Head of caudate nucleus (tissue), 42 donors: Measurements from ENCODE around the gene MARVELD2.
A peak's percentile ranks its signal among the peaks of the same experiment; 100 is the strongest.
"Not testable (repeated sequence)": the region's sequence is repeated elsewhere in the genome, so short reads cannot be mapped to it uniquely, and the experiment has no call there.

Experiments
- DNase-seq, 42 donors: peaks; one replicate each; pipeline versions ENCODE4 v3.0.0 to v3.0.0-alpha.2; 2020 to 2021; ENCODE audit warnings: mixed read lengths in 7 of 42
- intact Hi-C: fragments of 100-400 bp; cut with DNase I; formaldehyde crosslinking; loops from one replicate; pipeline ENCODE4 v1.15.0; 2022

MARVELD2 gene

DNA sequence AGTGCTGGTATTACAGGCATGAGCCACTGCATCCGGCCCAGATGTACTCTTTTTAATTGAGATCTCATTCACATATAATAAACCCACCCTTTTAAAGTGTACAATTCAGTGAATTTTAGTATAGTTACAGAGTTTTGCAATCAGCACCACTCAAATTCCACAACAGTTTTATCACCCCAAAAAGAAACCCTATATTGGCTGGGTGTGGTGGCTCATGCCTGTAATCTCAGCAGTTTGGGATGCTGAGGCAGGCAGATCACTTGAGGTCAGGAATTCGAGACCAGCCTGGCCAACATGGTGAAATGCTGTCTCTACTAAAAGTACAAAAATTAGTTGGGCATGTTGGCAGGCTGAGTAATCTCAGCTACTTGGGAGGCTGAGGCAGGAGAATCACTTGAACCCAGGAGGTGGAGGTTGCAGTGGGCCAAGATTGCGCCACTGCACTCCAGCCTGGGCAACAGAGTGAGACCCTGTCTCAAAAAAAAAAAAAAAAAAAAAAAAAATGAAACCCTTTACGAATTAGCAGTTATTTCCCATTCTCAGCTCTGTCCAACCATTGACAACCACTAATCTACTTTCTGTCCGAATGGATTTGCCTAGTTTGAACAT, 20.5 kb downstream of the MARVELD2 start:
- DNase-seq, intact Hi-C loops: not testable (repeated sequence)

DNA sequence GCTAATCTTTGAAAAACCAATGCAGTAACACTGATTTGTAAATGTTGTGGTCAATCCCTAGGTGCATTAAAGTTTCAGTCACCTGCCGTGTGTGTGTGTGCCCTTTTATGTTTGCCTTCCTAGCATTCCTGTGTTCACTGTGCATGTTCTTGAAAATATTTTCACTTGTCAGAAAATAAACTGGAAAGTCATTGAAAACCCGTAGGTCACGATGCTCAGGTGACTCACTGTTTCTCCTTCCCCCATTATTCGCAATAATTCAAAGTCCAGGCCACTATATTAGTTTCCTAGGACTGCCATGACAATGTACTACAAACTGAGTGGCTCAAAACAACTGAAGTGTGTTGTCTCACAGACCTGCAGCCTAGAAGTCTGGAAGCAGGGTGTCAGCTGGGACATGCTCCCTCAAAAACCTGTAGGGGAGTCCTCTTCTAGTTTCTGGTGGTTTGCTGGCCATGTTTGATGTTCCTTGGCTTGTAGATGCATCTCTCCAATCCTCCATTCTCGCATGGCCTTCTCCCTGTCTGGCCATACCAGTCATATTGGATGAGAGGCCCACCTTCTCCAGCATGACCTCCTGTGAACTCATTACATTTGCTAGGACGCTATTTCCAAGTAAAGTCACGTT, 29.3 kb downstream of the MARVELD2 start:
- intact Hi-C loops: no loop called here
- DNase-seq: no peak

DNA sequence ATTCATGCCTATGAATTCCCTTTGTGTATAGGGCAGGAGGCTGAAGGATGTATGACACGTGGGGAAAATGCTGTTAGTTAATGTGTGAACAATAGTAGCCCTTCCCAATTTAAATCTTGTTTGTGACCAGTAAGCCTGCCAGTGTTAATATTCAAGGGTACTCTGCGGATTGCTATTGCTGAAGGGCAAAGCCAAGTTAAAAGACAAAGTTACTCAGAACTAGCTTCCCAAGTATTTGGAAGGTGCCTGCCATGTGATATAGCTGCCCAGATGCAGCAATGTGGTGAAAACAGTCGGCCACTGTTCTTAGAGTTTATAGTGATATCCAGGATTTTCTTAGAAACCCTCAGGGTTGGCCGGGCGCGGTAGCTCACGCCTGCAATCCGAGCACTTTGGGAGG, 34.6 kb downstream of the MARVELD2 start:
- peak in 1 of 42 donors; percentile 5 for DNase-seq
- intact Hi-C loops: no loop called here

DNA sequence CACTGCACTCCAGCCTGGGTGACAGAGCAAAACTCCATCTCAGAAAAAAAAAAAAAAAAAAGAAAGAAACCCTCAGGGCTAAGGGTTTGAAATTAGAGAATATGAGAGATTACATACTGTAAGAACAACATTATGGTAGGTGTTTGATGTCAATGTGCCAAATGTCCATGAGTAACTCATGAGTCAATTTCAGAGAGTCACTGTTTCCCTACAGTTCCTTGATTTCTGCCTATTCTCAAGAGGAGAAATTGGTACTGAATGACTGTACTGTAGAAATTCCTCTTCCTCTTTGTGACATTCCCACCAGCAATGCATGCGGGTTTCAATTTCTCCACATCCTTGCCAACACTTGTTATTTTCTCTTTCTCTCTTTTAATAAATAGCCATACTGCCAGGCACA, 35.2 kb downstream of the MARVELD2 start:
- intact Hi-C loops: no loop called here
- no peak for DNase-seq

DNA sequence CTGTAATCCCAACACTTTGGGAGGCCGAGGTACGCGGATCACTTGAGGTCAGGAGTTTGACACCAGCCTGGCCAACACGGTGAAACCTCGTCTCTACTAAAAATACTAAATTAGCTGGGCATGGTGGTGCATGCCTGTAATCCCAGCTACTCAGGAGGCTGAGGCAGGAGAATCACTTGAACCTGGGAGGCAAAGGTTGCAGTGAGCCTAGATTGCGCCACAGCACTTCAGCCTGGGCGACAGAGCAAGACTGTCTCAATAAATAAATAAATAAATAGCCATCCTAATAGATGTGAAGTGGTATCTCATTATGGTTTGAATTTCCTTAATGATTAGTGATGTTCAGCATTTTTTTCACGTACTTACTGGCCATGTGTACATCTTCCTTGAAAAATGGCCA, 35.6 kb downstream of the MARVELD2 start:
- intact Hi-C loops: not testable (repeated sequence)

DNA sequence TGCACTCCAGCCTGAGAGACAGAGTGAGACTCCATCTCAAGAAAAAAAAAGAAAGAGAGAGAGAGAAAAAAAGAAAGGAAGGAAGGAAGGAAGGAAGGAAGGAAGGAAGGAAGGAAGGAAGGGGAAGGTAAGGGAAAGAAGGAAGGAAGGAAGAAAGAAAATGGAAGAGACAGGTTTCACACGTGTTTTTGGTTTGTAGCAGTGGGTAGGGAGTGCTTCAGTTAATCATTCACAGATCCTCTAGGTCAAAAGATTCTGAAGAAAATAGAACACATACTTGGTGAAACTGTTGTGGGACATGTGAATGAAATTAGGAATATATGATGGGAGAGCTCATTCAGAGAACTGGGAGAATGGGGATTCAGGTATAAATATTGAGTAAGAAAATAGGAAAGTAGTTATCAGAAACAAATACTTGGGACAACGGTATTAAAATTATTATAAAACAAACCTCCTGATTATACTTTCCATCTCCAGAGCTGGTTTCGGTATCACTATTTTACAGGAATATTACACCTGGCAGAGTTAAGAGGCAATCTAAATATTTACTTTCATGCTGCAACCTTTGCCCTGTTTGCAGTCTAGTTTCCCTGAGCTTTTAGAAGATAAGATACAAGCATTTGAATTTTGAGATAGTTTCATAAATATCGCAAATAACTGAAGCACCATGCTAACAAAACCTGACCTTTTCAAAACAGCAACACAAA, 37.2 kb downstream of the MARVELD2 start:
- intact Hi-C loops: no loop called here
- no peak for DNase-seq

More for the DNA sequence above, 35.6 kb downstream of the MARVELD2 start:
- DNase-seq: peak in 1 of 42 donors; percentile 18

DNA sequence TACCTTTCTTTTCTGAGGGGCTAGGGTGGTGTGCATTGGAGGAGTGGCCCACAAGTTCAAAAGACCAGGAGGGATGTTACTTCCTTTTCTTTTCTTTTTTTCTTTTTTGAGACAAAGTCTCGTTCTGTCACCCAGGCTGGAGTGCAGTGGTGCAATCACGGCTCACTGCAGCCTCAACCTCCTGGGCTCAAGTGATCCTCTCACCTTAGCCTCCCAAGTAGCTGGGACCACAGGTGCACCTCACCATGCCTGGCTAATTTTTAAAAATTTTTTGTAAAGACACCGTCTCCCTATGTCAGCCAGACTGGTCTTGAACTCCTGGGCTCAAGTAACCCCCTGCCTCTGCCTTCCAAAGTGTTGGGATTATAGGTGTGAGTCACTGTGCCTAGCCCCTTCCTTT, 38.6 kb downstream of the MARVELD2 start:
- intact Hi-C loops, DNase-seq: not testable (repeated sequence)

DNA sequence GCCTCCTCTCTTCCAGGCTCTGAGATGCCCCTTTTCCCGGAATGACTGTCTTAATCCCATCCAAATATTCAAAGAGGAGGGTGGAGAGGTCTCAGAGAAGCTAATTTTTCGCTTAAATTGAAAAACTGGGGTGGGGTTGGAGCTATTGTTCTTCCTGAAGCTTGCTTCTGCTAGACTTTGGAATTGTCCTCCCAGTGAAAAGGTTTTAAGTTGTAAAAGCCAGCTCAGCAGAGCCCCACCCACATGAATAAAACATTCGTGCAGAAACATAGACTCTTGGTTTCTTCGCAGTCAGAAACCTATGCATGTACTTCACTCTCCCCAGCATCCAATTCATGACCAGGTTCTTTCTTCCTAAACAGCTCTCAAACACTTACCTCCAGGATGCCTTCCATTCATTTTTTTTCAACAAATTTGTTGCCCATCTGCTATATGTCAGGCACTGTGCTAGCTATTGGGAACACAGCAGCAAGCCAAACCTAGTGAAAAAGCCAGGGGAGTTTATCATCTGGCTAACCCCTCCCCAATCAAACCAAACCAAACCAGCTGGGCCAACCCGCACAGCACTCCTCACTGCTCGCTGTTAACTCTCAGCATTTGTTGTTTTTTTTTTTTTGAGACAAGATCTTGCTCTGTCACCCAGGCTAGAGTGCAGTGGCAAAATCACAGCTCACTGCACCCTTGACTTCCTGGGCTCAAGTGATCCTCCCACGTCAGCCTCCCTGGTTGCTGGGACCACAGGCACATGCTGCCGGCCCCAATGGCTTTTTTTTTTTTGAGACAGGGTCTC, 39.7 kb downstream of the MARVELD2 start:
- no peak for DNase-seq
- intact Hi-C loops: no loop called here

DNA sequence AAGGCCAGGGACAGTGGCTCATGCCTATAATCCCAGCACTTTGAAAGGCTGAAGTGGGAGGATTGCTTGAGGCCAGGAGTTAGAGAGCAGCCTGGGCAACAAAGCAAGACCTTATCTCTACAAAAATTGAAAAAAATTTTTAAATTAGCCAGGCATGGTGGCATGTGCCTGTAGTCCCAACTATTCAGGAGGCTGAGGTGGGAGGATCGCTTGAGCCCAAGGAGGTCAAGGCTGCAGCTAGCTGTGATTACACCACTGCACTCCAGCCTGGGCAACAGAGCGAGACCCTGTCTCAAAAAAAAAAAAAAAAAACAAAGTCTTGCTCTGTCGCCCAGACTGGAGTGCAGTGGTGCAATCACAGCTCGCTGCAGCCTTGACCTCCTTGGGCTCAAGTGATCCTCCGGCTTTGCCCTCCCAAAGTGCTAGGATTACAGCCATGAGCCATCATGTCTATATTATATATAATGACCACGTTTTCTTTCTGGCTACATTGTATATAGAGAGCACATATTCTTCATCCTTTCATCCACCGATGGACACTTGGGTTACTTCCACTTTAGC, 40.6 kb downstream of the MARVELD2 start:
- DNase-seq, intact Hi-C loops: not testable (repeated sequence)

DNA sequence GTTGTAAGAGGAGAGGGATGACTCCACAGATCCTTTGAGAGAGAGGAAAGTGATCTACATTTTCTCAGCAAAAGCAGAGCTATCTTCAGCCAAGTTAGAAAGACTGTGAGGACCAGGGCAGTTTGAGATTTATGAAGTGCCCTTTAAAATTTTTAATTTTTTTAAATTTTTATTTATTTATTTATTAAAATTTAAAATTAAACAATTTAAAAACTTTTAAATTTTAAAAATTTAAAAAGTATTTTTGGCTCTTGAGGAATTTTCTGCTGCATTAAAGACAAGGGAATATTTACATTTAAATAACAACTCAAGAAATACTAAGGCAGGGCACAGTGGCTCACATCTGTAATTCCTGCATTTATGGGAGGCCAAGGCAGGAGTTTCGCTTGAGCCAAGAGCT, 47.3 kb downstream of the MARVELD2 start:
- DNase-seq: no peak
- intact Hi-C loops: no loop called here

DNA sequence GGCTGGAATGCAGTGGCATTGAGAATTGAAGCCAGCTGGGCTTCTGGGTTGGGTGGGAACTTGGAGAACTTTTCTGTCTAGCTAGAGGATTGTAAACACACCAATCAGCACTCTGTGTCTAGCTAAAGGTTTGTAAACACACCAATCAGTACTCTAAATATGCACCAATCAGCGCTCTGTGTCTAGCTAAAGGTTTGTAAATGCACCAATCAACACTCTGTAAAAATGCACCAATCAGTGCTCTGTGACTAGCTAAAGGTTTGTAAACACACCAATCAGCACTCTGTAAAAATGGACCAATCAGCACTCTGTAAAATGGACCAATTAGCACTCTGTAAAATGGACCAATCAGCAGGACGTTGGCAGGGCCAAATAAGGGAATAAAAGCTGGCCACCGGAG, 51.5 kb downstream of the MARVELD2 start:
- intact Hi-C loops, DNase-seq: not testable (repeated sequence)

DNA sequence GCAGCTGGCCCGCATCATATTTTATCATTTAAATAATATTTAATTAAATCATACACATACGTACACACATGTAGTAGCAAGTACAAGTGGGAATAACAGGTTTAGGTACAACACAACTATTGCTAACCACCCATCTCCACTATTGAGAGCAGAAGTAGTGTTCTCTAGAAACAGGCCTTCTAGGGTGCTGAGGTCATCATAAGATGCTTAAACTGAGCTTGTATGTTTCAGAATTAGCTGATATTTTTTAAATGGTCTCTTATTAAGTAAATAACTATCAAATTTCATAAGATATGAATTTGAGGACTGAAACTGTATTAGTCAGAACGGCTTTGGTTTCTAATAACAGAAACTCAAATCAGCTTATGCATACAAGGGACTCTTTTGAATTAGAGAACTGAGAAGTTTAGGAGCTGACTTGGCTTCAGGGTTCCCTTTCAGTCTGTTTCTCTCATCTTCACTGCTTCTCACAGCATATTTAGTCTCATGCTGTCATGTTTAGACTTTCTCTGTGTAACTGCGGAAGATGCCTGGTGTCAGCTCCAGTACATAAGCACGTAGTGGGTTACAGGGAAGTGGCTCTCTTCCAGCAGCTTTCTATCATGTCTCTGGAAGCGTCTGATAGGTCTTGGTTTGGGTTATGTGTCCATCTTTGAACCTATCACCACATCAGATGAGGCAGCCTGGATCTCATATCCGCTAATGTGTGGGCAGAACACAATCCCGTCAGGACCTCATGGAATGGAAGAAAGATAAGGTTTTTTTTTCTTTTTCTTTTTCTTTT, 52.7 kb downstream of the MARVELD2 start:
- intact Hi-C loops: no loop called here
- no peak for DNase-seq

DNA sequence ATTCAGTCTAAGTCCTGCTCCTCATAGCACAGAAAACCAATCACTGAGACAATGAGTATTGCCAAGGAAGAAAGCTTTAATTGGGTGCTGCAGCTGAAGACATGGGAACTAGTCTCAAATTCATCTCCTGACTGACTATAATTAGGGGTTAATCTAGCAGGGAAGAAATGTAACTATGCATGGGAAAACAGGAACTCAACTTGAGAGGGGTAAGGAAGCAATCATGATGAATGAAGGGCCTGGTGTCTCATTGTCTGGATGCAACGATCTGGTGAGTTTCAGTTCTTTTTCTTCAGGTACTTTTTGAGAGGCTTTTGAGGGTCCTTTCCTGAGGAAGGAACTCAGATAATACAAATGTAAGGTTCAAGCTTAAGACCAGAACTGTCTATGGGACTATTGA, 53.7 kb downstream of the MARVELD2 start:
- no peak for DNase-seq
- intact Hi-C loops: no loop called here

DNA sequence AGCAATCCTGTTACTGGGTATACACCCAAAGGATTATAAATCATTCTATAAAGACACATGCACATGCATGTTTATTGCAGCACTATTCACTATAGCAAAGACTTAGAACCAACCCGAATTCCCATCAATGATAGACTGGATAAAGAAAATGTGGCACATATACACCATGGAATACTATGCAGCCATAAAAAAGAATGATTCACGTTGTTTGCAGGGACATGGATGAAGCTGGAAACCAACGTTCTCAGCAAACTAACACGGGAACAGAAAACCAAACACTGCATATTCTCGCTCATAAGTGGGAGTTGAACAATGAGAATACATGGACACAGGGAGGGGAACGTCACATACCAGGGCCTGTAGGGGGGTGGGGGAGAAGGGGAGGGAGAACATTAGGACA, 56.6 kb downstream of the MARVELD2 start:
- DNase-seq, intact Hi-C loops: not testable (repeated sequence)

DNA sequence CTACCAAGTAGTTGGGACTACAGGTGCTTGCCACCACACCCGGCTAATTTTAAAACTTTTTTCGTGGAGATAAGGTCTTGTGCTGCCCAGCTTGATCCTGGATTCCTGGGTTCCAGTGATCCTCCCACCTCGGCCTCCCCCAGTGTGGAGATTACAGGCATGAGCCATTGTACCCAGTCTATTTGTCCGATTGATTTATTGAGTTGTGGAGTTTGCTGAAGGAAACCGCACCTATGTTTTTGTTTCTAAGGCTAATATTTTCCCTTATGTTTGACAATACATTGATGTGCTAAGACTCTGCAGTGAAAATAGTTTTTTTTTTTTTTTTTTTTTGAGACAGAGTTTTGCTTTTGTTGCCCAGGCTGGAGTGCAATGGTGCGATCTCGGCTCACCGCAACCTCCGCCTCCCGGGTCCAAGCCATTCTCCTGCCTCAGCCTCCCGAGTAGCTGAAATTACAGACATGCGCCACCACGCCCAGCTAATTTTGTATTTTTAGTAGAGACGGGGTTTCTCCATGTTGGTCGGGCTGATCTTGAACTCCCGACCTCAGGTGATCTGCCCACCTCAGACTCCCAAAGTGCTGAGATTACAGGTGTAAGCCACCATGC, 57.7 kb downstream of the MARVELD2 start:
- peak in 1 of 42 donors; percentile 5 for DNase-seq
- intact Hi-C loops: not testable (repeated sequence)

DNA sequence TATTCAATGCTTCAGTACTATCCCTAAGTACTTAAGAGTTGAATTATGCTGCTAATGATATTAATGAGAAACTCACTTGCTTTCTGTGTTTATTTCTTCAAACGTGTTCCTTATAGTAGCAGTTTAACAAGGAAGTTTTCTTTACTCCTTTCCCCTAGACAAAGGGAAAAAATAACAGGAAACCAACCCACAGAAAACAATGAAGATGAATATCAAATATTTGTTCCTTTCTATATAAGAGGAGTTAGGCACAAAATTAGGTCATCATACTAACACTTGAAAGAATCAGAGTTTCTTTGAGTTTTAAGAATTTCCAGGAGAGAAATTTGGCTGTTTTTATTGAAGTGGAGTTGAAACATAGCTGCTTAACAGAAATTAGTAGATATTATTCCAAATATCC, 62.3 kb downstream of the MARVELD2 start:
- DNase-seq: no peak
- intact Hi-C loops: no loop called here

DNA sequence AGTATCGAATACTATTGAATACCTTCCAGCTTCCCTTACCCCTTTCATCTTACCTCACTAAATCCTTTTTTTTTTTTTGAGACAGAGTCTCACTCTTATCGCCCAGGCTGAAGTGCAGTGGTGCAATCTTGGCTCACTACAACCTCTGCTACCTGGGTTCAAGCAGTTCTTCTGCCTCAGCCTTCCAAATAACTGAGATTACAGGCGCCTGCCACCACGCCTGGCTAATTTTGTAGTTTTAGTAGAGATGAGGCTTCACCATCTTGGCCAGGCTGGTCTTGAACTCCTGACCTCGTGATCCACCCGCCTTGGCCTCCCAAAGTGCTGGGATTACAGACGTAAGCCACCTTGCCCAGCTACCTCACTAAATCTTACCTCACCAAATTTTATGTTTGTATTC, 63.4 kb downstream of the MARVELD2 start:
- intact Hi-C loops: not testable (repeated sequence)
- DNase-seq: peak in 1 of 42 donors; percentile 5

DNA sequence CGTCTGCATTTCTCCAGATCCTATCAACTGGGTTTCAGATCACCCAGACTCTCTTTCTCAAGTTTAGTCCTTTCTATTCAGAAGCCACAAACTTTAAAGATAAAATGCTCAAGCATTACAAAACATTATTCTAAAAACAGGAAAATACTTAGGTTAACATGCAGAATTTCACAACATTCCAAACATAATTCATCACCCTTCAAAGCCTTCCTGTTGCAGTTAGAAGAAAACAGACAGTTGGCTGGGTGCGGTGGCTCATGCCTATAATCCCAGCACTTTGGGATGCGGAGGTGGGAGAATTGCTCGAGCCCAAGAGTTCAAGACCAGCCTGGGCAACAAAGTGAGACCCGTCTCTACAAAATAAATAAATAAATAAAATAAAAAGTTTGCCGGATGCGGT, 70.0 kb downstream of the MARVELD2 start:
- intact Hi-C loops: no loop called here
- no peak for DNase-seq
